ENCODE results near the gene ZBTB8OS. TPM values are rescaled to one million over a fixed set of nuclear protein-coding genes. Genes with fewer than 3 reads are reported as not detected.
"Not testable (repeated sequence)": the region's sequence is repeated elsewhere in the genome, so short reads cannot be mapped to it uniquely, and the experiment has no call there.

ZBTB8OS gene
- total and polyA plus RNA-seq, 9 of the 15 experiments (the other 6 are each of a cell fraction or from before 2014, with no cell fraction given): 54.8 to 230 (median 107) TPM

- TF ChIP-seq ZNF165 (CRISPR knock-in tag; IDR thresholded peaks at IDR 0.05; ENCODE audit: borderline replicate concordance) (no peak), CSDE1 (IDR thresholded peaks at IDR 0.05) (peak in 1 of 2 experiments; percentile 51; a peak in 2 of 4 replicates), DNMT1 (IDR thresholded peaks at IDR 0.05) (peak; percentile 84; the same call in 1 of the 2 replicates), ZFP36 (IDR thresholded peaks at IDR 0.05; ENCODE audit: low read depth, low read length, partially characterized antibody) (peak; percentile 59), ZNF253 (CRISPR knock-in tag; conservative IDR thresholded peaks at IDR 0.05) (no peak), HEY1 (CRISPR knock-in tag; IDR thresholded peaks at IDR 0.05; ENCODE audit: borderline replicate concordance) (no peak), ARID4B (CRISPR knock-in tag; IDR thresholded peaks at IDR 0.05) (no peak; the same call in 1 of the 2 replicates), ZSCAN29 (IDR thresholded peaks at IDR 0.05) (no peak), SNRNP70 (optimal IDR thresholded peaks at IDR 0.05; ENCODE audit: low read depth, low read length) (no peak), MAZ (CRISPR knock-in tag; conservative IDR thresholded peaks at IDR 0.05 in 1 of 2, IDR thresholded peaks at IDR 0.05 in 1 of 2) (no peak), ZFP30 (CRISPR knock-in tag; IDR thresholded peaks at IDR 0.05; ENCODE audit: borderline replicate concordance) (no peak), CXXC5 (CRISPR knock-in tag; IDR thresholded peaks at IDR 0.05) (no peak)
Observed at GRCh38 chr1:32650248-32650751, at the start of gene ZBTB8OS (continued).

- 78% methylated on average over 8 of the region's 8 CpGs for WGBS (ENCODE audit: insufficient coverage, low coverage, missing lambda C conversion rate)
- BruUV-seq (replicated peaks); DNase-seq (ENCODE audit: extremely low read depth in 1 of 4, low spot score in 3 of 4); H3K27me3 ChIP-seq (ENCODE audit: control insufficient read depth in 2 of 2, insufficient read depth in 2 of 2, low read length in 2 of 2); H3K36me3 ChIP-seq (ENCODE audit: control insufficient read depth, insufficient read depth, low read length); H4K20me1 ChIP-seq (replicated peaks; ENCODE audit: control insufficient read depth, insufficient read depth, low read length); ATAC-seq; CTCF ChIA-PET (ENCODE audit: low intra/inter-chr PET ratio); H3K4me3 ChIP-seq; H3K9me3 ChIP-seq (replicated peaks; ENCODE audit: control insufficient read depth, insufficient read depth, low read depth, low read length); FAIRE-seq; H3K27ac ChIP-seq (ENCODE audit: extremely low read depth, low read depth, low read length); H3K9ac ChIP-seq (ENCODE audit: insufficient read depth in 1 of 2, low read depth in 2 of 2, low read length in 2 of 2); H3K79me2 ChIP-seq (ENCODE audit: control insufficient read depth, insufficient read depth, low read length); H3K9me1 ChIP-seq (ENCODE audit: control insufficient read depth, insufficient read depth, low read length); in situ Hi-C loops (cut with MboI); H2AFZ ChIP-seq (ENCODE audit: low read depth, low read length); H3K4me2 ChIP-seq (ENCODE audit: insufficient read depth, low read length): not testable (repeated sequence)
- POLR2A ChIA-PET: interaction anchor here (0.6 to 2.3 kb wide), 6 partner anchors 9 to 87 kb away, joined by 3 to 14 read pairs (median 4); no protein-coding TSS in a partner anchor
- intact Hi-C loops (cut with micrococcal nuclease): loop anchor here (10.0 kb wide), 1 partner anchor 172 kb away; no protein-coding TSS in a partner anchor
- peaks cover 14 to 26% of the 10 kb centered on the region in 2 experiments for H3K4me1 ChIP-seq (replicated peaks in 1 of 2; ENCODE audit: control insufficient read depth in 2 of 2, insufficient read depth in 2 of 2, low read length in 2 of 2)
Observed at GRCh38 chr1:32696996-32697395, 46.6 kb upstream of the ZBTB8OS start.
